EH (cell line): ENCODE results near the gene UCHL5.

Experiments
- DNase-seq: peaks from one replicate; pipeline ENCODE4 v3.0.0-alpha.2; 2015; ENCODE audit warnings: low read depth

UCHL5 gene, protein sequence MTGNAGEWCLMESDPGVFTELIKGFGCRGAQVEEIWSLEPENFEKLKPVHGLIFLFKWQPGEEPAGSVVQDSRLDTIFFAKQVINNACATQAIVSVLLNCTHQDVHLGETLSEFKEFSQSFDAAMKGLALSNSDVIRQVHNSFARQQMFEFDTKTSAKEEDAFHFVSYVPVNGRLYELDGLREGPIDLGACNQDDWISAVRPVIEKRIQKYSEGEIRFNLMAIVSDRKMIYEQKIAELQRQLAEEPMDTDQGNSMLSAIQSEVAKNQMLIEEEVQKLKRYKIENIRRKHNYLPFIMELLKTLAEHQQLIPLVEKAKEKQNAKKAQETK

DNA sequence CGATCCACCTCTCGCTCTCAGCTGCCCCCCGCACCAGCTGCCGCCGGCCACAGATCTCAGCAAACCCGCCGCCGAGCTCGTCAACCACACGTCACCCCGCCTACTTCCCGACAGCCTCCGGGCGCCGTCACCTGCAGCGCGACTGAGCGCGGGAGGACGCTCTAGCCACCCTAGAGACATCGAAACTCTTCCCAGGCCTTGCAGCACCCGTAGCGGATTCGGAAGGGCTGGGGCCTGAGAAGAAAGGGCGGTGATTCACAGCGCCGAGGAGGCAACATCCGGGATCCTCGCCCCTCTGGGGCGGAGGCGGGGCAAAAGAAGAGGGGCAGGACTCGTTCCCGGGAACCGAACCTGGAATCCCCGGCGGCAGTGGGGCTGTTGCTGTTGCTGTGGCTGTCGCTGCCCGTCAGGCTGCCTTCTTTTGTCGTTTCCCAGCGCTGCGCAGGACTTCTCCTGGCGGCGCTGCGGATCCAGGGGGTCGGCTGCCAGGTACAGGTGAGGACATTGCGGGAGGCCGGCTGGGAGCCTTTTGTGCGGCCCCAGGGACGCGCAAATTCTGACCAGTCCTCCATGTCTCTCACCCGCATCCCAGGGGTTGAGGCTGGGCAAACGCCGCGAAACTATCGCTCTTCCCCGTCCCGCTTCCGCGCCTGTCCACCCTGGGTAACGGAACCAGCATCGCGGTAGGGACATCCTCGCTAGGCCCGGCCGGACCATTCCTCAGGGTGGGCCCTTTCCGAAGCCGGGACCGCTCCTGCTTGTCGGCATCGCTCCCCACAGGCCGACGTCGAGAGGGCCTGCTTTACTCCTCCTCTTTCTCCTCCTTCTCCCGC, at the start of gene UCHL5, which contains the start of gene RO60:
TSS of gene UCHL5 (minus strand) at position 79 of the 833 bp plus-strand sequence. CDS start 100 bp downstream, outside the sequence.
TSS of gene RO60 (plus strand) at position 331 of the 833 bp plus-strand sequence. CDS start 9,443 bp downstream, outside the sequence.
- DNase-seq: peak; percentile 99

DNA sequence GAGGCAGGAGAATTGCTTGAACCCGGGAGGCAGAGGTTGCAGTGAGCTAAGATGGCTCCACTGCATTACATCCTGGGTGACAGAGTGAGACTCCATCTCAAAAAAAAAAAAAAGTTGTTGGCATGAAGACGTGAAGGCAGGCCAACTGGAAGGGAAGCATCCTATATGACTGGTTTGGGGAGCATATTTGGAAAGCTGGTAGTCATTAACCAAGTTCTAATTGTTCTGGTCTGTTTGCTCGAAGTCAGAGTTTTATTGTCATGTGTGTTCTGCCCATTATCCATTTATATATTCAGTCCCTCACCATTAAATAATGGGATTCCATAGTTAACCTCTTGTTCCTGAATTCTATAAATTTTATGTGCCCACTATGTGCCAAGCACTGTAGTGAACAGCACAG, 49.3 kb upstream of the UCHL5 start:
- no peak for DNase-seq

DNA sequence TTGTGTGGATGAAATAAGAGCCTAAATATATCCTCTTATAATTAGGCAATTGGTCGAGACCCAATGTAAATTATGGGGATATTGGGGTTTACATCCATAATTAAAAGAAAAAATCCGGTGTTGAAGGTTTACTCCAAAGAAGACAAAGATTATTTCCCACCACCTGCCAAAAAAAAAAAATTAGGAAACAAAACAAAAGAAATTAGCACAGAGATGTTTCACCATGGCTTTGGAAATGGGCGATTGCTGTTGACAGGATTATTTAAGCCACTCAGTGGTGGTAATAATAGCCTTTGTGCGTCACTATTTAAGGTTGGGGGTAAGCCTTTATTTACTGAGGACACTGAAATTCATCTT, 46.6 kb upstream of the UCHL5 start:
- no peak for DNase-seq

DNA sequence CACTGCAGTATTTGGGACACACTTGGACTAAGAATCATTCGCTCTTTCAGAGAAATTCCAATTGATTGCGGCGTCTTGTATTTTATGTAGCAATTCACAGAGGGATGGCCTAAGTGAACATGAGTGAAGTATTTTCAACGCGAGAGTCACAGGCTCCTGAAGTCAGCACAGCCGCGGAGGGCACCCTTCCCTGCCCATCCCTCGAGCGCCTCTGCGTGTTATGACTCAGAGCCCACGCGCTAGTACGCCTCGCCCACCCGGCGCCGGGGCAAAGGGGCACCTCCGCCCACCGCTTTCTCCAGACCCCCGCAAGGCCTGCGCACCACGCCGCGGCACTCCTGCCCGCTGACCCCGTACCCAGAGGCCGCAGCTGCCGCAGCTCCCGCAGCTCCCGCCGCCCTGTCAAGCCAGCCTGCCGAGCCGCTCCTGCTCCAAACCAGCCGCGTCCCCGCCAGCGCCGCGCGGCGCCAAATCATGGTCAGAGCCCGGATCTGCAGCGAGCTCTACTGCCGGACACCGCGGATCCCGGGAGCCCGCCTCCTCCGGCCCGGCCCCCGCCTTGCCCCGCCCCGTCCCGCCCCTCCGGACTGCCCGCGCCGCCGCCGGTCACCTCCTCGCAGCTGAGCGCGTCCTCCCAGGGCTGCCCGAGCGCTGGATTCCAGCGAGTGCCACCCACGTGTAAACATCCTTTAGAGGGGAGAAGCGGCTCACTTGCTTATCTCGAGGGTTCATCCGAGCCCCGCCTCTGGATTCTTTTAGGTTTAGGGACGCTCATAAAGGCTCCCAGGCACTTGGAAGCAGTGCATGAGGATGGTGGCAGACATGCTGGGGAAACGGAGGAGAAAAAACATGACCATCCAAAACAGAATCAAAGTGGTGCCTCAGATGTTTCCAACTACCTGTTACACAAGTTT, 46.0 kb upstream of the UCHL5 start, which contains the start of gene GLRX2:
TSS of gene GLRX2 (minus strand) at position 508 of the 914 bp plus-strand sequence. CDS start at position 476, 32 bp downstream.
- peak; percentile 92 for DNase-seq

DNA sequence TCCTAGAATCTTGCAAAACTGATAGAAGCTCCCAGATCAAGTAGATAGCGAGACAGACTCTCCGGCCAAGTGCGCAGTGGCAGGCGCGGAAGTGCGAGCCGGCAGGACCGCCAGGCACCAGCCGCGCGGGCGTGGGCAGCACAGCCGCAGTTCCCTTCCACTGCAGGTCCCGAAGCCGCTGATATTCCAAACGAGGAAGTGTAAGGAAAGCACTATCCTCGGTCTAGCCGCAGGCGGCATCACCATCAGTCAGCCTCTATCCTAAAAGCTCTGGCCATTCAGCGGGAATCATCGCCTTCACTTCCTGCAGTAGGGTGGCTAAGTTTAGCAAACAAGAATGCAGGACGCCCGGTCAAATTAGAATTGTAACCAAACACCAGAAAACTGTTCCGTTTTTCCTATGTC, 45.3 kb upstream of the UCHL5 start:
- DNase-seq: peak; percentile 77

DNA sequence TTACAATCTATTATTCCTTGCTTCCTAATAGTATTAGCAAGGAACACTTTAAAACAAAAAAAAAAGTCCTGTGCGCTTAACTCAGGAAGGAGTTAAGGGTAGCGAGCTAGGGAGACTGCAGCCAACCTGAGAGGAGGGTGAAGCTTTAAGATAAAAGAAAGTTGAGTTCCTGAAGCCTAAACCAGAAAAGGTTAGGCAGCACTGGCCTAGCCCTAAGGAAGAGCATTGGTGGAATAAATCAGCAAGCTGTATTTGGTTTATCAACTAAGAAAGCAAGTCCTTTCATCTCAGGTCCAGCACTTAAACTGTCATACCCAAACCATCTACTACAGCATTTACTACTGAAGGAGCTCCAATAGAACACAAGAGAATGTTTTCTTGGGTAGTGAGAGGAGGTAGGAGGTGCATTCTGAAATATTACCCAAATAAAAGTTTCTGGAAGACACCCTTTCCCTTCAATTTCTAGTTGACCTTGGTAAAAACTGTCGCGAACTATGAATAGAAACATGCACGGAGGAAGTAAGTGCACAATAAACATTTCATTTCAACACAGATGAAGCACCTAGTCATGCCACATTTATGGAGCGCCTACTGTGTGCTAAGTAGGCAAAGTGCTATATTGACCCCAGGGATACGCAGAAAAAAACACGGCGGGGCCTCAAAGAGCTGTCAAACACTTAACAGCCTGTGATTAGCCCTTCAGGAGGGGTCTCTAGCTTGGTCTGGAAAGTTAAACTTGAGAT, 44.8 kb upstream of the UCHL5 start:
- peak; percentile 15 for DNase-seq

DNA sequence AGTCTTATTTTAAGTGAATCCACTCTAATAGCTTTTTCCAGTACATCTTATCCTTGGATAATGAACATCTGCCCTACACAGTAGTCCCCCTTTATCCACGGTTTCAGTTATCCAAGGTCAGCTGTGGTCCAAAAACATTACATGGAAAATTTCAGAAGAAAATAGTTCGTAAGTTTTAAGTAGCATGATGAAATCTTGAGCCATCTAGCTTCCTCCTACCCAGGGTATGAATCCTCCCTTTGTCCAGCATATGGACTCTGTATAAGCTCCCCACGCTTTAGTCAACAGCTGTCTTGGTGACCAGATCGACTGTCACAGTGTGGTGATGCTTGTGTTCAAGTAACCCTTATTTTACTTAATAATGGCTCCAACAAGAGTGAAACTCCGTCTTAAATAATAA, 43.5 kb upstream of the UCHL5 start:
- DNase-seq: no peak

DNA sequence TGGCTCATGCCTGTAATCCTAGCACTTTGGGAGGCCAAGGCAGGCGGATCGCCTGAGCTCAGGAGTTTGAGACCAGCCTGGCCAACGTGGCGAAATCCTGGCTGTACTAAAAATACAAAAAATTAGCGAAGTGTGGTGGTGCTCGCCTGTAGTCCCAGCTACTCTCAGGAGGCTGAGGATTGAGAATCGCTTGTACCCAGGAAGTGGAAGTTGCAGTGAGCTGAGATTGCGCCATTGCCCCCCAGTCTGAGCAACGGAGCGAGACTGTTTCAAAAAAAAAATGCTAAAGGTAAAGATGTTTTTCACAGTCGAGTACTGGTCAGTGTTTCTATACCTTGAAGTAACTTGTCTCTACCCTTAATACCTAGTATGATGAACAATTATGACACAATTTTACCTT, 35.0 kb upstream of the UCHL5 start:
- DNase-seq: no peak

DNA sequence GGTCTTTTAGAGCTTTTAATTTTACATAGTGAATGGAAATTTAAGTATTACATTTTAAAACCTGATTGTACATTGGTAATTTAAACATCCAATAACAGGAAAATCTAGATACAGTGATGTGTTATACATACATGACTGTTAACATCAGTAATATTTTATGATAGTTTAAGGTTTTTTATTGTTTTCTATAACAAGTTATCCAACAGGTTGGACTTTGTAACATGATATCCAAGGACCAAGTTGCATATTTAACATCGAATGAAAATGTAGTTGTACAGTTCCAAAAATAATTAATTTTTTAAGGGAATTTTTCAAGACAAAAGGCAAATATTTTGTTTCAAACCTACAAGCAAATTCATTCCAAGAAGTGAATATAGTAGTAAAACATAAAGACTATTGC, 31.7 kb upstream of the UCHL5 start:
- DNase-seq: no peak

DNA sequence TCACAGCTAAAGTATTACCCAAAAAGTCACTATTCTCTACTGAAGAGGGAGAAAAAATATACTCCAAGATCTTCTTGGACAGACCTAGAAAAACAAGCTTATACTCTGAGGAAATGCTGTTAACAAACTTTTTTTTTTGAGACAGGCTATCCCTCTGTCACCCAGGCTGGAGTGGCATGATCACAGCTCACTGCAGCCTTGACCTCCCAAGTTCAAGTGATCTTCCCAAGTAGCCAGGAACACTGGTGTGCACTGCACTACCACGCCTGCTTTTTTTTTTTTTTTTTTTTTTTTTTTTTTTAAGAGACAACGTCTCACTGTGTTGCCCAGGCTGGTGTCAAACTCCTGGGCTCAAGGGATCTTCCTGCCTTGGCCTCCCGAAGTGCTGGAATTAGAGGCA, 28.7 kb upstream of the UCHL5 start:
- DNase-seq: no peak

DNA sequence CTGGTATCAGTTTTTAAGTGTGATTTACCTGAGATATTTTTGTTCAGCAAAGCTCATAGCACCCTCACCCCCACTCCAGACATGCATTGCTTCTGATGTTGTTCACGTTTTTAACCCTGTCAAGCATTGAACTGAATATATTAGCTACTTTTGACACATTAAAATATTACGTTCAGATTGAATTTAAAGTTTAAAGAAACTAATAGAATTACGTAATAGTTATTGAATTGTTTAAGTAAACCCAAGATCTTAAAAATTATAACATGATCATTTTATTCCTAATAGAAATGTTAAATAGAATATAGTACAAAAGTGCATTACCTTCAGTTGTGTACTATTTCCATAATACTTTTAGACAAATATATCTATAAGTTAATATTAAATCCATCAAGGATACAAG, 27.2 kb upstream of the UCHL5 start:
- no peak for DNase-seq

DNA sequence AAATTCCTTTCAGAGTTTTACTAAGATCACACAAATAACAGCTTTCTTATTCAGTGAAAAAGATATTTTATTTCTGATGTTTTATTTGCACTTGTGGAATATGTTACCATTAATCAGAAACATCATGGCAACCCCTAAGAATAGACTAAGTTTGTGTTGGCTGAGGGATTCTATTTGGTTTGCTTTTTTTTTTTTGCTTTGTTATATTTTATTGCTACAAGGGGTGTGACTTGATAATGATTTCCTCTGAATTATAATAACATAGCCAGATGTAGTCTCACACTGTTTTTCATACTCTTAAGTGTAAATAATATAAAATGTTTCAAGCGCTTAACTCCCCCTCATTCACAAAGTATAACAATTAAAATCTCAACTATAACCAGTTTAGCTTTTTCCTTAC, 26.1 kb upstream of the UCHL5 start:
- no peak for DNase-seq

DNA sequence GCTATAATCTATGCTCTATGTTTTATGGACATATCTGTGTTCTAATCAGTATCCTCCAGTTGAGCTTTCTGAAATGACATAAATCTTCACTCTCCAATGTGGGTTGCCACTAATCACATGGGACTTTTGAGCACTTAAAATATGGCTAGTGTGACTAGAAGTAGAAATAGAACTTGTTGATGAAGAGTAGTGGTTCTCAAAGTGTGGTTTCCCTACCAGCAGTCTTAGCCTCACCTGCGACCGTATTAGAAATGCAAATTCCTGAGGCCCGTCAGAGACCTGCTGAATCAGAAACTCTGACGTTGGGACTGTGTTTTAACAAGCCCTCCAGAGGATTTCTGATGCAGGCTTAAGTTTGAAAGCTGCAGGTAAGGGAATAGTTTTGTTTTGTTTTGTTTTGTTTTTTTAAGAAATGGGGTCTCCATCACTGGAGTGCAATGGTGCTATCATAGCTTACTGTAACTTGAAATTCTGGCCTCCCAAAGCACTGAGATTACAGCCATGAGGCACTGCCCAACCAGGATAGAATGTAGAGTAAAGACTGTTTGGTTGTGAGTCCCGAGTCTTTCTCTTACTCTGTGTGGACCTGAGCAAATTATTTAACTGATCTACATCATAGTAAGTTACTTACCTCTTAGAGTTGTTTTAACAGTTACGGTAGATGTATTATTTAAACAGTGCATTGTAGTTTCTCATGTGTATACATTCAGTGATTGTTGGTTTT, 24.4 kb upstream of the UCHL5 start:
- DNase-seq: no peak

DNA sequence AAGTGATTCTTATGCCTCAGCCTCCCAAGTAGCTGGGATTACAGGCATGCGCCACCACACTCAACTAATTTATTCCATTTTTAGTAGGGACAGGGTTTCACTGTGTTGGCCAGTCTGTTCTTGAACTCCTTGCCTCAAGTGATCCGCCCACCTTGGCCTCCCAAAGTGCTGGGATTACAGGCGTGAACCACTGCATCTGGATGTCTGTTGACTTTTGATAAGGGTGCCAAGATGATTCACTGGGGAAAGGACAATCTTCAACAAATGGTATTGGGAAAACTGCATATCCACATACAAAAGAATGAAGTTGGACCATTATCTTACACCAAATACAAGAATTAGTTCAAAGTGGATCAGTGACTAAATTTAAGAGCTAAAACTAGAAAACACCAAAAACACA, 20.0 kb upstream of the UCHL5 start:
- DNase-seq: no peak

DNA sequence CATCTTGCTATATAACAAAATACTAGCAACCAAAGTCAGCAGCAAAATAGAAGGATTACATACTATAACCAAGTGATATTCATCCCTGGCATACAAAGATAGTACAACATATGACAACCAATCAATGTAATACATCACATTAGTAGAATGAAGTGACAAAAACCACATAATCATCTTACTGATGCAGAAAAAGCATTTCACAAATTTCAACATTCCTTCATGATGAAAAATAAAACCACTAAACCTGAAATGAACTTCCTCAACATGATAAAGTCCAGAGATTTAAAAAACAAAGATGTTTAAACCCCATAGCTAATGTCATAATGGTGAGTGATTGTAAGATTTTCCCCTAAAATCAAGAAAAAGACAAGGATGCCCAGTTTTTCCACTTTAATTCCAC, 18.8 kb upstream of the UCHL5 start:
- peak; percentile 41 for DNase-seq

DNA sequence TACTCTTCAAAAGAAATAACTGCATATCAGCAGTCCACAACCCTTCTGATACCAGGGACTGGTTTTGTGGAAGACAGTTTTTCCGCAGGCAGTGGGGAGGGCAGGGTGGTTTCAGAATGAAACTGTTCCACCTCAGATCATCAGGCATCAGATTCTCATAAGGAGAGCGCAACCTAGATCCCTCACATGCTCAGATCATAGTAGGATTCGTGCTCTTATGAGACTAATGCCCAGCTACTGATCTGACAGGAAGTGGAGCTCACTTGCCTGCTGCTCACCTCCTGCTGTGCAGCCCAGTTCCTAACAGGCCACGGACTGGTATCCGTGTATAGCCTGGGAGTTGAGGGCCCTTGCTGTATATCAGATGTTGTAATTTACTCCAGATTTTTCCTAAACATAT, 11.8 kb upstream of the UCHL5 start:
- DNase-seq: peak; percentile 11

DNA sequence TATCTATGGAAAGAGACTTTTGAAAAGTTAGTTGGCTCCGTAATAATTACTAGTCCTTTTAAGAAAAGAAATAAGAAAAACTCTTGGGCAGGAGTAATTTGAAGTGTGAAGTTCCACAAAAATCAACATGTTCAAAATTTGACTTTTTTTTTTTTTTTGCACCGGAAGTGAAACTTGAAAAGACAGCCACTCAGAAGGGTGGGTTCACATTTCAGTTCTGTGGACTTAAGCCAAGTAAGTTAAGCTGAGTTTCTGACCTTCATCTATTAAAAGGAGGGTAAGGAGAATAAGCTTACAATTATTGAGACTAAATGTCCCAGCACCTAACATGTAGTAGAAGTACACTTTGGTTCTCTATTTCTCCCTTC, 11.2 kb upstream of the UCHL5 start:
- DNase-seq: no peak

DNA sequence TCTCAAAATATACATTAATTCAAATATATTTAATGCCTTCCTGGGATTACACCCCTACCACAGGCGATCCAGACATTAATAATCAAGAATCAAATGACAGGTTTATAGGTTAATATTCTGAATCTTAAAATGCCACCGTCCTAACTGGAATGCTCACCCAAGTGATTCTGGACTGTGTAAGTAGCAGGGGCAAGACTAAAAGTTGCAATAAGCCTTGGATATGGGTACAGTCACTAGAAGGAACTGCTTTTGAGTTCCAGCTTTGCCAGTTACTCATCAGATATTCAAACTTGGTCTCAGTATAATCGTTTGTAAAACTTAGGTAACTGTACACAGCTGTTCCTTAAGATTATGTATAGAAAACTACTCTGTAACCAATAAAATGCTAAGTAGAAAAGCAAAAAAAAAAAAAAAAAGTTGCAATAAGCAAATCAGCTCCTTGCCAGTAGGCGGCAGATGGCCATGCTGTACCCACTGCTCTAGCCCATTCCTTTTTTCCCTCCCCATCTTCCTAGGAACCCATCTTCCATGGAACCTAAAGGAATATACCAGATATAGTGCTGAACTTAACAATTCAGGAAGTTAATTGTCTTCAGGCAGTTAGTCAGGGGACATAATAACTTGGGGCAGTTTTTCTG, 10.7 kb upstream of the UCHL5 start:
- DNase-seq: peak; percentile 18

DNA sequence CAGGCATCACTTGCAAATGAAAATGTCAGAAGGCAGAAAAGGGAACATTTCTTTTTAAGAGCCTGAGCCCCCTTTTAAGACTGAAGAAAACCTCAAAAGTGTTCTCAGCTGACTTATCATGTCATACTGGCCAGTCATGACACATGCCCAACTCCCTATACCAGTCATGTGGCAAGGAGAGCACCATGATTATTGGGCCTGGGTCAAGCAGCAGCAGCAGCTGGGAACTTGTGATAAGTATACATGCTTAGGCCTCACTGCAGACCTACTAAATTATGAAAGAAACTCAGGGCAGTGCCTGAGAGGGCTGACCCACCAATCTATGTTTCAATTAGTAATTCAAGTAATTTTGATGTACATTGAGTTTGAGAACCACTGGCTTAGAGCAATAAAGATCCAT, 8.9 kb upstream of the UCHL5 start:
- no peak for DNase-seq

DNA sequence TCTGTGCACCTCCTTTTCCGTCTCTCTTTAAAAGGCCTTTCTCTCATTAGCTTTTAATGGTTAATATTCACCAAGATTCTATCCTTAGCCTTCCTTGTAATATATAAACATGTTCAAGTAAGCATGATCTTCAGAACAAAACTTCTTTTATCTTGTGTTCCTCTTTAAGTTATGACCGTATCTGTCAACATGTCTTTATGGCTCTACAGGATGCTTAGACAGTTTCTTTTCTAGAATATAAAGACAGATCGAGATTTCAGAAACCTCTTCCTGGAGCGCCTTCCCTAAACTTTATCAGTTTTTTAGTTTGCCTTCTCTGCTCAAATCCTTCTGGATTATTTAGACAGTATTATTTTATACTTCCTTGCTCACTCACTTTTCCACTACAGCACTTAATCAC, 7.4 kb upstream of the UCHL5 start:
- DNase-seq: no peak
